GM23338 (cell line): ENCODE data around the gene SYNCRIP.

Experiments
- CTCF ChIP-seq, 2 experiments: fragments of 200-600 bp in 1 of 2; sonication (generic) in 1 of 2; conservative IDR thresholded peaks; 2 replicates each; pipeline versions ENCODE4 v1.5.1 to v1.6.1; 2016 to 2017; ENCODE audit warnings: antibody characterized with exemption in 2 of 2, low read depth in 2 of 2, mild to moderate bottlenecking in 2 of 2, moderate library complexity in 1 of 2
- POLR2AphosphoS5 ChIP-seq: IDR thresholded peaks from 2 replicates; pipeline ENCODE4 v1.6.1; 2016; ENCODE audit warnings: antibody characterized with exemption, low read depth
- REST ChIP-seq: IDR thresholded peaks from one replicate; pipeline ENCODE4 v1.6.1; 2018; ENCODE audit warnings: antibody characterized with exemption; ENCODE audit not compliant: unreplicated experiment
- ZNF114 ChIP-seq: fragments of 250-450 bp; sonication (Bioruptor Pico); IDR thresholded peaks from 2 replicates; pipeline ENCODE4 v1.5.0; 2020; ENCODE audit warnings: mild to moderate bottlenecking, moderate library complexity

GRCh38 chr6:85591207-85591606, 51.5 kb downstream of the SYNCRIP start:
- TF ChIP-seq POLR2AphosphoS5 (no peak), CTCF (conservative IDR thresholded peaks at IDR 0.05; ENCODE audit: low read depth in 2 of 2) (no peak), REST (no peak), ZNF114 (CRISPR knock-in tag) (no peak)
